Keratinocyte (primary cell): ENCODE measurements around the gene ZNF644.

Experiments
- EZH2 ChIP-seq: IDR thresholded peaks from one replicate; pipeline ENCODE4 v1.6.1; 2012; ENCODE audit warnings: inconsistent platforms, mild to moderate bottlenecking, low read length, moderate library complexity
- TF ChIP-seq, protein P1 (sequence below), 3 experiments: IDR thresholded peaks in 1 of 3; conservative IDR thresholded peaks in 1 of 3; optimal IDR thresholded peaks in 1 of 3; 2 replicates in 2 of 3; 3 replicates in 1 of 3; pipeline versions ENCODE3 to v1.5.1; 2011; ENCODE audit warnings: low read length in 3 of 3, mild to moderate bottlenecking in 3 of 3, moderate library complexity in 2 of 3, control low read depth in 1 of 3, inconsistent platforms in 1 of 3; ENCODE audit not compliant: insufficient read depth in 2 of 3; ENCODE audit errors: extremely low read depth in 1 of 3

DNA sequence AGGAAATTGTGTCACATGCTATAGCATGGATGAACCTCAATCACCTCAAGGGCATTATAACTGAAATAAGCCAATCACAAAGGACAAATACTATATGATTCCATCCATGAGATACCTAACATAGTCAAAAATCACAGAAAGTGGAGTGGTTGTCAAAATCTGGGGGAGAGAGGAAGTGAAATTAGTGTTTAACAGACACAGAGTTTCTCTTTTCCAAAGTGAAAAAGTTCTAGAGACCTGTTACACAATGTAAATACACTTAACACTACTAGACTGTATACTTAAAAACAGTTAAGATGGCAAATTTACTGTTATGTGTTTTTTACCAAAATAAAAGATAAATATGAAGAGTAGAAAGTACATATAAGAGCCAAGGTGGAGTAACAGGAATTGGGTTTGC, 31.8 kb downstream of the ZNF644 start:
- TF ChIP-seq, protein P1, sequence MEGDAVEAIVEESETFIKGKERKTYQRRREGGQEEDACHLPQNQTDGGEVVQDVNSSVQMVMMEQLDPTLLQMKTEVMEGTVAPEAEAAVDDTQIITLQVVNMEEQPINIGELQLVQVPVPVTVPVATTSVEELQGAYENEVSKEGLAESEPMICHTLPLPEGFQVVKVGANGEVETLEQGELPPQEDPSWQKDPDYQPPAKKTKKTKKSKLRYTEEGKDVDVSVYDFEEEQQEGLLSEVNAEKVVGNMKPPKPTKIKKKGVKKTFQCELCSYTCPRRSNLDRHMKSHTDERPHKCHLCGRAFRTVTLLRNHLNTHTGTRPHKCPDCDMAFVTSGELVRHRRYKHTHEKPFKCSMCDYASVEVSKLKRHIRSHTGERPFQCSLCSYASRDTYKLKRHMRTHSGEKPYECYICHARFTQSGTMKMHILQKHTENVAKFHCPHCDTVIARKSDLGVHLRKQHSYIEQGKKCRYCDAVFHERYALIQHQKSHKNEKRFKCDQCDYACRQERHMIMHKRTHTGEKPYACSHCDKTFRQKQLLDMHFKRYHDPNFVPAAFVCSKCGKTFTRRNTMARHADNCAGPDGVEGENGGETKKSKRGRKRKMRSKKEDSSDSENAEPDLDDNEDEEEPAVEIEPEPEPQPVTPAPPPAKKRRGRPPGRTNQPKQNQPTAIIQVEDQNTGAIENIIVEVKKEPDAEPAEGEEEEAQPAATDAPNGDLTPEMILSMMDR (optimal IDR thresholded peaks at IDR 0.05 in 1 of 3, IDR thresholded peaks at IDR 0.05 in 1 of 3, conservative IDR thresholded peaks at IDR 0.05 in 1 of 3; ENCODE audit: extremely low read depth in 1 of 3, insufficient read depth in 2 of 3, low read length in 3 of 3) = no peak
- no peak for TF ChIP-seq EZH2
